K562 (cell line): ENCODE data around the gene SLC25A18.

ENCODE experiments used
- EGR1 ChIP-seq: fragments of 450-650 bp; conservative IDR thresholded peaks from 2 replicates; pipeline ENCODE4 v1.6.1; 2017; ENCODE audit warnings: mild to moderate bottlenecking
- EZH2 ChIP-seq: IDR thresholded peaks from 2 replicates; pipeline ENCODE4 v1.6.1; 2012; ENCODE audit warnings: low read depth, mild to moderate bottlenecking, inconsistent platforms, low read length, borderline replicate concordance
- PML ChIP-seq: IDR thresholded peaks from 2 replicates; pipeline ENCODE4 v1.6.1; 2012; ENCODE audit warnings: low read length, inconsistent platforms
- POLR2G ChIP-seq: fragments of 200-400 bp; formaldehyde crosslinking; IDR thresholded peaks from 2 replicates; pipeline ENCODE4 v1.6.1; 2017; ENCODE audit warnings: low read depth, mild to moderate bottlenecking, antibody characterized with exemption, low read length, moderate library complexity
- ZFX ChIP-seq: sonication (generic); formaldehyde crosslinking; IDR thresholded peaks from 2 replicates; pipeline ENCODE4 v1.8.0; 2022; ENCODE audit warnings: mild to moderate bottlenecking, missing genetic modification reagents, moderate library complexity
- TF ChIP-seq, protein P1 (sequence below): fragments of 250-450 bp; sonication (Bioruptor Pico); IDR thresholded peaks from 2 replicates; pipeline ENCODE4 v1.8.0; 2021; ENCODE audit warnings: moderate library complexity, mild to moderate bottlenecking, inconsistent platforms
- TF ChIP-seq, protein P2 (sequence below), 3 experiments: IDR thresholded peaks in 2 of 3; conservative IDR thresholded peaks in 1 of 3; 2 replicates each; pipeline ENCODE4 v1.5.1; 2011 to 2012; ENCODE audit warnings: low read length in 3 of 3, mild to moderate bottlenecking in 3 of 3, control low read depth in 2 of 3, improper control_type of control experiment in 1 of 3, inconsistent platforms in 1 of 3, low read depth in 1 of 3, mixed read lengths in 1 of 3, moderate library complexity in 1 of 3; ENCODE audit not compliant: insufficient read depth in 2 of 3
- TF ChIP-seq, protein P3 (sequence below): fragments of 250-450 bp; sonication (Bioruptor Pico); IDR thresholded peaks from 2 replicates; pipeline ENCODE4 v1.4.0; 2020; ENCODE audit warnings: mild to moderate bottlenecking, moderate library complexity
- TF ChIP-seq, protein P4 (sequence below), 2 experiments: IDR thresholded peaks in 1 of 2; conservative IDR thresholded peaks in 1 of 2; 2 replicates each; pipeline ENCODE4 v1.6.1; 2016; ENCODE audit warnings: low read depth in 2 of 2, mild to moderate bottlenecking in 1 of 2, missing compliant biosample characterization in 1 of 2, missing genetic modification characterization in 1 of 2, moderate library complexity in 1 of 2
- TF ChIP-seq, protein P5 (sequence below): sonication (generic); formaldehyde crosslinking; IDR thresholded peaks from 2 replicates; pipeline ENCODE4 v1.5.0; 2020; ENCODE audit warnings: missing genetic modification reagents
- TF ChIP-seq, protein P6 (sequence below): sonication (generic); formaldehyde crosslinking; IDR thresholded peaks from 2 replicates; pipeline ENCODE4 v1.8.0; 2022; ENCODE audit warnings: mild to moderate bottlenecking, low read depth, missing genetic modification reagents
- TF ChIP-seq, protein P7 (sequence below), 2 experiments: fragments of 450-650 bp; formaldehyde crosslinking in 1 of 2; IDR thresholded peaks; 2 replicates each; pipeline versions ENCODE4 v1.4.0 to v1.6.1; 2014 to 2020; ENCODE audit warnings: mild to moderate bottlenecking in 2 of 2, borderline replicate concordance in 1 of 2, low read depth in 1 of 2

DNA sequence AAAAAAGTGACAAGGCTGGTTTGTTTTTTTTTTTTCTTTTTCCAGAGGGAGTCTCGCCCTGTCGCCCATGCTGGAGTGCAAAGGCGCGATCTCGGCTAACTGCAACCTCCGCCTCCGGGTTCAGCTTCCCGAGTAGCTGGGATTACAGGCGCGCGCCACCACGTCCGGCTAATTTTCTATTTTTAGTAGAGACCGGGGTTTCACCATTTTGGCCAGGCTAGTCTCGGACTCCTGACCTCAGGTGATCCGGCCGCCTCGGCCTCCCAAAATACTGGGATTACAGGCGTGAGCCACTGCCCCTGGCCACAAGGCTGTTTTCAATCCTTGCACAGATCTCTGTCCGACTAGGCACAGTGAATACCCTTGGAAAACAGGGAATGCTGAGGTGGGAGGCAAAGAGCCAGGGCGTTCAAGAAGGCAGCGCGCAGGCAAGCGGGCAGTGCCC, 64.7 kb downstream of the SLC25A18 start:
- TF ChIP-seq, protein P1, sequence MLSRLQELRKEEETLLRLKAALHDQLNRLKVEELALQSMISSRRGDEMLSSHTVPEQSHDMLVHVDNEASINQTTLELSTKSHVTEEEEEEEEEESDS (CRISPR knock-in tag) = no peak
- TF ChIP-seq EGR1 (no peak), PML (no peak), ZFX (CRISPR knock-in tag) (no peak), POLR2G (no peak), EZH2 (no peak)
- TF ChIP-seq, protein P2, sequence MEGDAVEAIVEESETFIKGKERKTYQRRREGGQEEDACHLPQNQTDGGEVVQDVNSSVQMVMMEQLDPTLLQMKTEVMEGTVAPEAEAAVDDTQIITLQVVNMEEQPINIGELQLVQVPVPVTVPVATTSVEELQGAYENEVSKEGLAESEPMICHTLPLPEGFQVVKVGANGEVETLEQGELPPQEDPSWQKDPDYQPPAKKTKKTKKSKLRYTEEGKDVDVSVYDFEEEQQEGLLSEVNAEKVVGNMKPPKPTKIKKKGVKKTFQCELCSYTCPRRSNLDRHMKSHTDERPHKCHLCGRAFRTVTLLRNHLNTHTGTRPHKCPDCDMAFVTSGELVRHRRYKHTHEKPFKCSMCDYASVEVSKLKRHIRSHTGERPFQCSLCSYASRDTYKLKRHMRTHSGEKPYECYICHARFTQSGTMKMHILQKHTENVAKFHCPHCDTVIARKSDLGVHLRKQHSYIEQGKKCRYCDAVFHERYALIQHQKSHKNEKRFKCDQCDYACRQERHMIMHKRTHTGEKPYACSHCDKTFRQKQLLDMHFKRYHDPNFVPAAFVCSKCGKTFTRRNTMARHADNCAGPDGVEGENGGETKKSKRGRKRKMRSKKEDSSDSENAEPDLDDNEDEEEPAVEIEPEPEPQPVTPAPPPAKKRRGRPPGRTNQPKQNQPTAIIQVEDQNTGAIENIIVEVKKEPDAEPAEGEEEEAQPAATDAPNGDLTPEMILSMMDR (IDR thresholded peaks at IDR 0.05 in 2 of 3, conservative IDR thresholded peaks at IDR 0.05 in 1 of 3; ENCODE audit: insufficient read depth in 2 of 3, low read depth in 1 of 3, low read length in 3 of 3) = no peak
- TF ChIP-seq, protein P3, sequence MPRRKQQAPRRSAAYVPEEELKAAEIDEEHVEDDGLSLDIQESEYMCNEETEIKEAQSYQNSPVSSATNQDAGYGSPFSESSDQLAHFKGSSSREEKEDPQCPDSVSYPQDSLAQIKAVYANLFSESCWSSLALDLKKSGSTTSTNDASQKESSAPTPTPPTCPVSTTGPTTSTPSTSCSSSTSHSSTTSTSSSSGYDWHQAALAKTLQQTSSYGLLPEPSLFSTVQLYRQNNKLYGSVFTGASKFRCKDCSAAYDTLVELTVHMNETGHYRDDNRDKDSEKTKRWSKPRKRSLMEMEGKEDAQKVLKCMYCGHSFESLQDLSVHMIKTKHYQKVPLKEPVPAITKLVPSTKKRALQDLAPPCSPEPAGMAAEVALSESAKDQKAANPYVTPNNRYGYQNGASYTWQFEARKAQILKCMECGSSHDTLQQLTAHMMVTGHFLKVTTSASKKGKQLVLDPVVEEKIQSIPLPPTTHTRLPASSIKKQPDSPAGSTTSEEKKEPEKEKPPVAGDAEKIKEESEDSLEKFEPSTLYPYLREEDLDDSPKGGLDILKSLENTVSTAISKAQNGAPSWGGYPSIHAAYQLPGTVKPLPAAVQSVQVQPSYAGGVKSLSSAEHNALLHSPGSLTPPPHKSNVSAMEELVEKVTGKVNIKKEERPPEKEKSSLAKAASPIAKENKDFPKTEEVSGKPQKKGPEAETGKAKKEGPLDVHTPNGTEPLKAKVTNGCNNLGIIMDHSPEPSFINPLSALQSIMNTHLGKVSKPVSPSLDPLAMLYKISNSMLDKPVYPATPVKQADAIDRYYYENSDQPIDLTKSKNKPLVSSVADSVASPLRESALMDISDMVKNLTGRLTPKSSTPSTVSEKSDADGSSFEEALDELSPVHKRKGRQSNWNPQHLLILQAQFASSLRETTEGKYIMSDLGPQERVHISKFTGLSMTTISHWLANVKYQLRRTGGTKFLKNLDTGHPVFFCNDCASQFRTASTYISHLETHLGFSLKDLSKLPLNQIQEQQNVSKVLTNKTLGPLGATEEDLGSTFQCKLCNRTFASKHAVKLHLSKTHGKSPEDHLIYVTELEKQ (CRISPR knock-in tag) = no peak
- TF ChIP-seq, protein P4, sequence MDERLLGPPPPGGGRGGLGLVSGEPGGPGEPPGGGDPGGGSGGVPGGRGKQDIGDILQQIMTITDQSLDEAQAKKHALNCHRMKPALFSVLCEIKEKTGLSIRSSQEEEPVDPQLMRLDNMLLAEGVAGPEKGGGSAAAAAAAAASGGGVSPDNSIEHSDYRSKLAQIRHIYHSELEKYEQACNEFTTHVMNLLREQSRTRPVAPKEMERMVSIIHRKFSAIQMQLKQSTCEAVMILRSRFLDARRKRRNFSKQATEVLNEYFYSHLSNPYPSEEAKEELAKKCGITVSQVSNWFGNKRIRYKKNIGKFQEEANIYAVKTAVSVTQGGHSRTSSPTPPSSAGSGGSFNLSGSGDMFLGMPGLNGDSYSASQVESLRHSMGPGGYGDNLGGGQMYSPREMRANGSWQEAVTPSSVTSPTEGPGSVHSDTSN (CRISPR knock-in tag; IDR thresholded peaks at IDR 0.05; ENCODE audit: low read depth) = no peak
- TF ChIP-seq, protein P4 (tag; conservative IDR thresholded peaks at IDR 0.05; ENCODE audit: low read depth) = no peak
- TF ChIP-seq, protein P5, sequence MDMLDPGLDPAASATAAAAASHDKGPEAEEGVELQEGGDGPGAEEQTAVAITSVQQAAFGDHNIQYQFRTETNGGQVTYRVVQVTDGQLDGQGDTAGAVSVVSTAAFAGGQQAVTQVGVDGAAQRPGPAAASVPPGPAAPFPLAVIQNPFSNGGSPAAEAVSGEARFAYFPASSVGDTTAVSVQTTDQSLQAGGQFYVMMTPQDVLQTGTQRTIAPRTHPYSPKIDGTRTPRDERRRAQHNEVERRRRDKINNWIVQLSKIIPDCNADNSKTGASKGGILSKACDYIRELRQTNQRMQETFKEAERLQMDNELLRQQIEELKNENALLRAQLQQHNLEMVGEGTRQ (CRISPR knock-in tag) = no peak
- TF ChIP-seq, protein P6, sequence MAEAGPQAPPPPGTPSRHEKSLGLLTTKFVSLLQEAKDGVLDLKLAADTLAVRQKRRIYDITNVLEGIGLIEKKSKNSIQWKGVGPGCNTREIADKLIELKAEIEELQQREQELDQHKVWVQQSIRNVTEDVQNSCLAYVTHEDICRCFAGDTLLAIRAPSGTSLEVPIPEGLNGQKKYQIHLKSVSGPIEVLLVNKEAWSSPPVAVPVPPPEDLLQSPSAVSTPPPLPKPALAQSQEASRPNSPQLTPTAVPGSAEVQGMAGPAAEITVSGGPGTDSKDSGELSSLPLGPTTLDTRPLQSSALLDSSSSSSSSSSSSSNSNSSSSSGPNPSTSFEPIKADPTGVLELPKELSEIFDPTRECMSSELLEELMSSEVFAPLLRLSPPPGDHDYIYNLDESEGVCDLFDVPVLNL (CRISPR knock-in tag) = no peak
- TF ChIP-seq, protein P7, sequence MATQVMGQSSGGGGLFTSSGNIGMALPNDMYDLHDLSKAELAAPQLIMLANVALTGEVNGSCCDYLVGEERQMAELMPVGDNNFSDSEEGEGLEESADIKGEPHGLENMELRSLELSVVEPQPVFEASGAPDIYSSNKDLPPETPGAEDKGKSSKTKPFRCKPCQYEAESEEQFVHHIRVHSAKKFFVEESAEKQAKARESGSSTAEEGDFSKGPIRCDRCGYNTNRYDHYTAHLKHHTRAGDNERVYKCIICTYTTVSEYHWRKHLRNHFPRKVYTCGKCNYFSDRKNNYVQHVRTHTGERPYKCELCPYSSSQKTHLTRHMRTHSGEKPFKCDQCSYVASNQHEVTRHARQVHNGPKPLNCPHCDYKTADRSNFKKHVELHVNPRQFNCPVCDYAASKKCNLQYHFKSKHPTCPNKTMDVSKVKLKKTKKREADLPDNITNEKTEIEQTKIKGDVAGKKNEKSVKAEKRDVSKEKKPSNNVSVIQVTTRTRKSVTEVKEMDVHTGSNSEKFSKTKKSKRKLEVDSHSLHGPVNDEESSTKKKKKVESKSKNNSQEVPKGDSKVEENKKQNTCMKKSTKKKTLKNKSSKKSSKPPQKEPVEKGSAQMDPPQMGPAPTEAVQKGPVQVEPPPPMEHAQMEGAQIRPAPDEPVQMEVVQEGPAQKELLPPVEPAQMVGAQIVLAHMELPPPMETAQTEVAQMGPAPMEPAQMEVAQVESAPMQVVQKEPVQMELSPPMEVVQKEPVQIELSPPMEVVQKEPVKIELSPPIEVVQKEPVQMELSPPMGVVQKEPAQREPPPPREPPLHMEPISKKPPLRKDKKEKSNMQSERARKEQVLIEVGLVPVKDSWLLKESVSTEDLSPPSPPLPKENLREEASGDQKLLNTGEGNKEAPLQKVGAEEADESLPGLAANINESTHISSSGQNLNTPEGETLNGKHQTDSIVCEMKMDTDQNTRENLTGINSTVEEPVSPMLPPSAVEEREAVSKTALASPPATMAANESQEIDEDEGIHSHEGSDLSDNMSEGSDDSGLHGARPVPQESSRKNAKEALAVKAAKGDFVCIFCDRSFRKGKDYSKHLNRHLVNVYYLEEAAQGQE (IDR thresholded peaks at IDR 0.05; ENCODE audit: borderline replicate concordance) = no peak
- TF ChIP-seq, protein P7 (CRISPR knock-in tag; IDR thresholded peaks at IDR 0.05; ENCODE audit: low read depth) = no peak
